ENCODE results near the gene PWWP2B. TPM values are rescaled to one million over a fixed set of nuclear protein-coding genes. Genes with fewer than 3 reads are reported as not detected.
A peak's percentile ranks its signal among the peaks of the same experiment; 100 is the strongest.

The PWWP2B gene
- total and polyA plus RNA-seq, 10 of the 15 experiments (the other 5 are each of a cell fraction or from before 2014, with no cell fraction given): 0.04 to 0.87 (median 0.35) TPM; not detected in 4

- TF ChIP-seq SIX5 (IDR thresholded peaks at IDR 0.05; ENCODE audit: low read depth, low read length, severe bottlenecking) (no peak), RELB (IDR thresholded peaks at IDR 0.05; ENCODE audit: low read depth) (no peak), BRCA1 (IDR thresholded peaks at IDR 0.05; ENCODE audit: low read depth, low read length) (no peak), ZNF217 (IDR thresholded peaks at IDR 0.05) (no peak), NFIC (IDR thresholded peaks at IDR 0.05; ENCODE audit: low read depth, low read length) (0 out of 2 replicates have a peak, but pooled peaks have one; percentile 27), RAD21 (IDR thresholded peaks at IDR 0.05; ENCODE audit: insufficient read depth, low read depth, low read length) (no peak), POU2F2 (IDR thresholded peaks at IDR 0.05; ENCODE audit: borderline replicate concordance, low read depth, low read length) (no peak), KLF5 (IDR thresholded peaks at IDR 0.05; ENCODE audit: partially characterized antibody) (no peak)
Observed at GRCh38 chr10:132415255-132415654, 18.3 kb downstream of the PWWP2B start (continued).

DNA sequence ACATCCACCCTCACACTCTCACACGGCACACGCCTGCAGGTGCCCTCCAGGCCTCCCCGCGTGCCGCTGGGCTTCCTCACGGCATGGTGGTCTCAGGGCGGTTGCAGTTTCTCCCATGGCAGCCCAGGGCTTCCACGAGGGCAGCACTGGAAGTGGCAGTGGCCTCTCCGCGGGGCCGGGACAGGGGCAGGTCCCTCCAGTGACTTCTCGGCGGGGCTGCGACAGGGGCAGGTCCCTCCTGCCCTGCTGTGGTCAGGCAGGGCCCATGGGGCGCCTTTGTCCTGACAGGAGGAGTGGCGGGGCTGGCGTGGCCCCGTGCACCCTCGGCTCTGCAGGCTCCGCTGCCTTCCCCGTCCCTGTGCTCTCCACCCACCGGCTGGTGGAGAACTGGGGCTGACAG, 19.0 kb downstream of the PWWP2B start:
- Histone ChIP-seq H3K79me2 (ENCODE audit: control insufficient read depth, insufficient read depth, low read length) (no peaks in the 10 kb centered on the region), H3K4me2 (ENCODE audit: control insufficient read depth, insufficient read depth) (no peak overlapping the region), H3K36me3 (ENCODE audit: control insufficient read depth in 2 of 2, insufficient read depth in 2 of 2, low read length in 1 of 2) (no peaks in the 10 kb centered on the region), H3K27ac (ENCODE audit: control insufficient read depth, insufficient read depth) (no peak overlapping the region), H3K27me3 (replicated peaks in 1 of 2; ENCODE audit: control insufficient read depth in 2 of 2, insufficient read depth in 2 of 2, low read length in 1 of 2) (no peaks in the 10 kb centered on the region), H2AFZ (ENCODE audit: control insufficient read depth, low read depth, low read length) (no peak overlapping the region), H3K4me1 (ENCODE audit: control insufficient read depth, insufficient read depth, low read length) (peaks cover 5% of the 10 kb centered on the region), H3K4me3 (no peak overlapping the region), H4K20me1 (ENCODE audit: control insufficient read depth, insufficient read depth) (no peaks in the 10 kb centered on the region), H3K9ac (ENCODE audit: control insufficient read depth, insufficient read depth, low read length) (no peak overlapping the region), H3K9me3 (replicated peaks; ENCODE audit: control insufficient read depth, insufficient read depth, low read length) (no peaks in the 10 kb centered on the region)
- ChIA-PET SMC1A (ENCODE audit: uncharacterized antibody, unreplicated experiment) (no interaction called here), POLR2A (no interaction called here), RAD21 (ENCODE audit: unreplicated experiment) (no interaction called here), CTCF (no interaction called here)
- in situ Hi-C loops (cut with MboI) (no loop called here), intact Hi-C loops (cut with micrococcal nuclease; ENCODE audit: unreplicated experiment) (no loop called here)
- FAIRE-seq: no peak
- BruUV-seq (replicated peaks): no TSS peak
- 75% methylated on average over 22 of the region's 22 CpGs for WGBS (ENCODE audit: insufficient coverage, insufficient replicate concordance, low lambda C conversion rate, missing lambda C conversion rate)
- no peak for DNase-seq (ENCODE audit: low read depth, low spot score)
- no peak for ATAC-seq
- TF ChIP-seq CHD1 (IDR thresholded peaks at IDR 0.05; ENCODE audit: low read depth, low read length) (no peak), BCL3 (IDR thresholded peaks at IDR 0.05; ENCODE audit: borderline replicate concordance, insufficient read depth, low read depth, low read length, poor library complexity, severe bottlenecking) (no peak), NRF1 (conservative IDR thresholded peaks at IDR 0.05; ENCODE audit: low read depth, low read length) (no peak), KDM1A (IDR thresholded peaks at IDR 0.05; ENCODE audit: borderline replicate concordance) (no peak), MEF2B (IDR thresholded peaks at IDR 0.05; ENCODE audit: partially characterized antibody, poor library complexity, severe bottlenecking) (no peak), ZNF622 (IDR thresholded peaks at IDR 0.05) (no peak), EED (IDR thresholded peaks at IDR 0.05; ENCODE audit: low read depth) (no peak), NR2F1 (conservative IDR thresholded peaks at IDR 0.05) (no peak), GATAD2B (conservative IDR thresholded peaks at IDR 0.05; ENCODE audit: low read depth) (no peak), PAX5 (IDR thresholded peaks at IDR 0.05; ENCODE audit: borderline replicate concordance, low read depth, low read length) (no peak)
- TF ChIP-seq, protein P1, sequence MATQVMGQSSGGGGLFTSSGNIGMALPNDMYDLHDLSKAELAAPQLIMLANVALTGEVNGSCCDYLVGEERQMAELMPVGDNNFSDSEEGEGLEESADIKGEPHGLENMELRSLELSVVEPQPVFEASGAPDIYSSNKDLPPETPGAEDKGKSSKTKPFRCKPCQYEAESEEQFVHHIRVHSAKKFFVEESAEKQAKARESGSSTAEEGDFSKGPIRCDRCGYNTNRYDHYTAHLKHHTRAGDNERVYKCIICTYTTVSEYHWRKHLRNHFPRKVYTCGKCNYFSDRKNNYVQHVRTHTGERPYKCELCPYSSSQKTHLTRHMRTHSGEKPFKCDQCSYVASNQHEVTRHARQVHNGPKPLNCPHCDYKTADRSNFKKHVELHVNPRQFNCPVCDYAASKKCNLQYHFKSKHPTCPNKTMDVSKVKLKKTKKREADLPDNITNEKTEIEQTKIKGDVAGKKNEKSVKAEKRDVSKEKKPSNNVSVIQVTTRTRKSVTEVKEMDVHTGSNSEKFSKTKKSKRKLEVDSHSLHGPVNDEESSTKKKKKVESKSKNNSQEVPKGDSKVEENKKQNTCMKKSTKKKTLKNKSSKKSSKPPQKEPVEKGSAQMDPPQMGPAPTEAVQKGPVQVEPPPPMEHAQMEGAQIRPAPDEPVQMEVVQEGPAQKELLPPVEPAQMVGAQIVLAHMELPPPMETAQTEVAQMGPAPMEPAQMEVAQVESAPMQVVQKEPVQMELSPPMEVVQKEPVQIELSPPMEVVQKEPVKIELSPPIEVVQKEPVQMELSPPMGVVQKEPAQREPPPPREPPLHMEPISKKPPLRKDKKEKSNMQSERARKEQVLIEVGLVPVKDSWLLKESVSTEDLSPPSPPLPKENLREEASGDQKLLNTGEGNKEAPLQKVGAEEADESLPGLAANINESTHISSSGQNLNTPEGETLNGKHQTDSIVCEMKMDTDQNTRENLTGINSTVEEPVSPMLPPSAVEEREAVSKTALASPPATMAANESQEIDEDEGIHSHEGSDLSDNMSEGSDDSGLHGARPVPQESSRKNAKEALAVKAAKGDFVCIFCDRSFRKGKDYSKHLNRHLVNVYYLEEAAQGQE (IDR thresholded peaks at IDR 0.05; ENCODE audit: low read depth, low read length): no peak
